GM21515 (cell line): ENCODE measurements around the gene TRPM8.
"Not testable (repeated sequence)": the region's sequence is repeated elsewhere in the genome, so short reads cannot be mapped to it uniquely, and the experiment has no call there.

Experiments
- ATAC-seq: cut with Tn5 transposase; IDR thresholded peaks from one replicate; pipeline ENCODE4 v1.9.1; 2021; ENCODE audit not compliant: unreplicated experiment

TRPM8 gene

DNA sequence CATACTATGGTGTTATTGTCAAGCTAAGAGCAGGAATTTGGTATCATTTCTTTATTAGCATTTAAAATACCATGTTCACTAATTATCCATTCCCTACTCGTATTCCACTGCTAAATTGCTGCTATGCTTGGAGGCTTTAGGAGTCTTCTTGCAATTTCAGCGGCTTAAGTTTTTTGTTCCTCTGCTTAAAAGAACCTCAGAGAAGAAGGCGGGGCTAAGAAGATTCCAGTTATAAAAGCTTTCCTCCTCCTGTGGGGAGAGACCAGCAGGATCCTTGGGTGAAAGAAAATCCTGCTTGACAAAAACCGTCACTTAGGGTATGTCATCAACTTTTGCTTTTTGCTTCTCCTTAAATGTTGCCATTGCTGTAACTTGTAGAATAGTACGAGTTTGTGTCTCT is at the start of gene TRPM8:
TSS of gene TRPM8 (plus strand) at position 258 of the 400 bp plus-strand sequence. CDS start 9,165 bp downstream, outside the sequence.
- no peak for ATAC-seq

DNA sequence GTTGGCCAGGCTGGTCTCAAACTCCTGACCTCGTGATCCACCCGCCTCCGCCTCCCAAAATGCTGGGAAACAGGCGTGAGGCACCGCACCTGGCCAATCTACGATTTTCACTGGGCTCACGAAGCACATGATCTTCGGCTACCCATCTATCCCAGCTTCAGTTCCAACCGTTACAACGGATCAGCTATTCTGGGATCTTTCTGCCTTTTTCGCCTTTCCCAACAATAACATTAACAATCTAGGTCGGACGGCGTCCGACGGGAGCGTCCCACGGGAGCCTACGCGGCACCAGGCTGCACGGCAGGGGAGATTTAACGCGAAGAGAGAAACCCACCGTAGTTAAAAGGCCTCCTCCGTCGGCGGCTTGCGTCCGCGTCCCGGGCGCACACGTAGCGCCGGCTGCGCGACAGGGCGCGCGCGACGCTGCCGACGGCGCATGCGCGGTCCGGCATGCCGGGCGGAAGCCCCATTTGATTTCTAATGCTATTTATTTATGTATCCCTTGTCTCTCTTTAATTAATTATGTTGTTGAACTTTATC is 49.1 kb upstream of the TRPM8 start, which contains the start of gene MSL3B:
TSS of gene MSL3B (minus strand) at position 394 of the 540 bp plus-strand sequence.
- ATAC-seq: no peak

DNA sequence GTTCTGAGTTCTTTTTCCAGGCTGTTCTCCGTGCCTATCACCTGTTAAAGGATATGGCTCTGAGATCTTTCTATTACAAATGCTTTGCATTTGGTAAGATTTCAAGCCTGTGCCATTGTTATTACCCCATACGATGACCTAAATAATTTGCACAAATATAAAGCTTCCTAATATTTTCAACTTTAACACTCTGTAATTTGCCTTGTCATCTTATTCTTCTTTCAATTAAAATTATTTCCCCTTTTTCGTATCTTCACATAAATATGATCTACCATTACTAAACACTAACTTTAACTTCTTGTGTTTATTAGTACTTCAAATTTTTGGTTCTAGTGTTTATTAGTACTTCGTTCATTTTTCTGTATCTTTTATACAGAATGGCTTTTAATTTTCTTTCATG is 45.7 kb upstream of the TRPM8 start:
- no peak for ATAC-seq

DNA sequence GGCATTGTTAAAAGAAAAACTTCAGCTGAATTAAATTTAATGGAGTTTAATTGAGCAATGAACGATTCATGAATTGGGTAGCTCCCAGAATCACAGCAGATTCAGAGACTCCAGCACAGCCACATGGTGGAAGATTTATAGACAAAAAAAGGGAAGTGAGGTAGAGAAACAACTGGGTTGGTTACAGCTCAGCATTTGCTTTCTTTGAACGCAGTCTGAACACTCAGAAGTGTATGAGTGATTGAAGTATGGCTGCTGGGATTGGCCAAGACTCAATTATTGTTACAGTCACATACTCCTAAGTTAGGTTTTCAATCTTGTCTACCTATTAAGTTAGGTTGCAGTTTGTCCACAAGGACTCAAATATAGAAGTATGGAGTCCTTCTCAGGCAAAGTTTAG is 45.0 kb upstream of the TRPM8 start:
- ATAC-seq: not testable (repeated sequence)

DNA sequence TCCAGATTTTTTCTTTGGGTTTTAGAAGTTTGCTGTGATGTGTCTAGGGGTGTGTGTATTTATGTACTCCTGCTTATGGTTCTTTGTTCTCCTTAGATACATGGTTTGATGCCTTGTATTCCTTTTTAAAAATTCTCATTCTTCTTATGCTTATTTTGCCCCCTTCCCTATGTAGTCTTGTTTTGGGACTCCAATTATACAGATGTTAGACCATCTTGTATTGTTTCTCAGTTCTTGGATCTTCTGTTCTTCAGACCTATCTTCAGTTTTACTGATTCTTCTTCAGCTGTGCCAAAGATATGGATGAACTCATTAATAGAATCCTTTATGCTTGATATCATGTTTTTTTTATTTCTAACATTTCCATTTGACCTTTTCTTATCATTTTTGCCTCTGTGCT is 34.8 kb upstream of the TRPM8 start:
- no peak for ATAC-seq

DNA sequence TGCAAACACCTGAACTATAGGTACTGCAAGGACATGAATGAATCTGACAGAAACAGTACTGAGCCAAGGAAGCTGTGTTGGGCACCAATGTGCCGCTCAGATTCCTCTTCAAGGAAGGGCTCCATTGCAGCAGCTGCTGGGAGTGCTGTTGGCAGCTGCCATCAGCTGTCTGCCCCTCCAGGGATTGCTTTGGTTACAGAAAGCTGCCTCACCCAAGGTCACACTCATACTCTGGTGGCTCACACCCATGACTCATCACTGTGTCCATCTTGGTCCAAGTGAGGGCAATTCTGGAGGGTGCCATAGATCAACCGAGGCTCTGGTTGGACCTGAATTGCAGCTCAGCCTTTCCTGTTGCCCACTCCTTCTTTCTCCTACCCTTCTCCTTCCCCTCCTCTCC is 24.4 kb upstream of the TRPM8 start:
- no peak for ATAC-seq

DNA sequence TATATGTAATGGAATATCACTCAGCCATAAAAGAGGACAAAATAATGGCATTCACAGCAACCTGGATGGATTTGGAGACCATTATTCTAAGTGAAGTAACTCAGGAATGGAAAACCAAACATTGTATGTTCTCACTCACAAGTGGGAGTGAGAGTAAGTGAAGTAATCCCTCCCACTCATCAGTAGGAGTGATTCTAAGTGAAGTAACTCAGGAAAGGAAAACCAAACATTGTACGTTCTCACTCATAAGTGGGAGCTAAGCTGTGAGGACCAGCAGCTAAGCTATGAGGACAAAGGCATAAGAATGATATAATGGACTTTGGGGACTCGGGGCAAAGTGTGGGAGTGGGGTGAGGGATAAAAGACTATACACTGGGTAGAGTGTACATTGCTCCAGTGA is 20.9 kb upstream of the TRPM8 start:
- ATAC-seq: not testable (repeated sequence)

DNA sequence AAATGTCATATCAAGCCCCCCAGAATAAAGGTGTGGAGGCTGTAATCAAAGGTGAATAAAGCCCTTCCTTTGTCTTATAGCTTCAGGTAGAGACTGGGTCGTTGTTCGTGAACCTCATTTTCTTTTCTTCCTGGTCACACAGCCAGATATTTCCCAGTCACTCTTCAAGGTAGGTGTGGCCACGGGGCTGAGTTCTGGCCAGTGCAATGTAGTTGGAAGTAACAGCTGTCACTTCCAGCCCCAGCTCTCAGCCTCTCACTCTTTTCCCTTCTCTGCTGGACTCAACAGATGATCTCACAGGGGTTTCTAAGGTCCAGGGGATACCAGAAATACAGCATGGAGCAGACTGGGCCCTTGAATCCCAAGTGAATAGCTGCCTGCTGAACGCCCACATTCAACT is 15.8 kb upstream of the TRPM8 start:
- ATAC-seq: no peak

DNA sequence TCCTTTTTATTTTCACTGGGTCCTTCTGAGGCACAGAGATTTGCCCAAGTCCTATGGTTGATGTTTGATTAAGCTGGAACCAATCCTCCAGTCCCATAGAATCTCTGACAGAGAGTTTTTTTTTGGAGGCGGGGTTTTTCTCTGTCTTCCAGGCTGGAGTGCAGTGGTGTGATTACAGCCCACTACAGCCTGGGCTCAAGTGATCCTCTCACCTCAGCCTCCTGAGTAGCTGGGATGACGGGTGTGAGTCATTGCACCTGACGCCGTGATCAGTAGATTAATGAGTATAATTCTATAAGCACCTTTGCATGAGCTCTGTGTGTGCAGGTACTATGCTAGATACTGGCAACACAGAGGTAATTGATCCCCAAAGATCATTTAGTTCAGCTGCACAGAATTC is 15.3 kb upstream of the TRPM8 start:
- ATAC-seq: no peak

DNA sequence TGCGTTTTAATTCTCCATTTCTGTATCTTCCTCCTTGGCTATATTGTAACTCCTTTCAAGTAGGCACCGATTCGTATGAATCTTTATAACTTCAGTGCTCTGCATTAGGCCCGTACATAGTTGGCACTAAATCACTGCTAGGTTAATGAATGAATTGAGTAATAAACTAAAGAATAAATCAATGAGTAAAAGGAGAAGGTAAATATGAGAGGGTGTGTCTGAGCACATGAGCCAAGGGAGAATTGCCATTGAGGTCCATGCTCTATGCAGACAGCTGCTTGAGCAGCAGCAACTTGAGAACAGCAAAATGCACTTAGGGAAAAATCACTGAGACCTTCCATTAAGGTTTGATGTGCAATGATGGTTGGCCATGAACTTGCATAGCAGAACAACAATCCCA is 11.2 kb upstream of the TRPM8 start:
- ATAC-seq: no peak

DNA sequence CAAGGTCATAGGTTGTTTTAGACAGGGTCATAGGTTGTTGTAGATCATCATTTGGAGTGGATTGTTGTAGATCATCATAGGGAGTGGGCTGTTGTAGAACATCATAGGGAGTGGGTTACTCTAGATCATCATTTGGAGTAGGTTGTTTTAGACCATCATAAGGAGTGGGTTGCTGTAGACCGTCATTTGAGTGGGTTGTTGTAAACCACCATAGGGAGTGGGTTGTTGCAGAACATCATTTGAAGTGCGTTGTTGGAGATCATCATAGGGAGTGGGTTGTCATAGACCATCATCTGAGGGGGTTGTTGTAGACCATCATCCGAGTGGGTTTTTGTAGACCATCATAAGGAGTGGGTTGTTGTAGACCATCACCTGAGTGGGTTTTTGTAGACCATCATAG is 9.5 kb upstream of the TRPM8 start:
- ATAC-seq: no peak

DNA sequence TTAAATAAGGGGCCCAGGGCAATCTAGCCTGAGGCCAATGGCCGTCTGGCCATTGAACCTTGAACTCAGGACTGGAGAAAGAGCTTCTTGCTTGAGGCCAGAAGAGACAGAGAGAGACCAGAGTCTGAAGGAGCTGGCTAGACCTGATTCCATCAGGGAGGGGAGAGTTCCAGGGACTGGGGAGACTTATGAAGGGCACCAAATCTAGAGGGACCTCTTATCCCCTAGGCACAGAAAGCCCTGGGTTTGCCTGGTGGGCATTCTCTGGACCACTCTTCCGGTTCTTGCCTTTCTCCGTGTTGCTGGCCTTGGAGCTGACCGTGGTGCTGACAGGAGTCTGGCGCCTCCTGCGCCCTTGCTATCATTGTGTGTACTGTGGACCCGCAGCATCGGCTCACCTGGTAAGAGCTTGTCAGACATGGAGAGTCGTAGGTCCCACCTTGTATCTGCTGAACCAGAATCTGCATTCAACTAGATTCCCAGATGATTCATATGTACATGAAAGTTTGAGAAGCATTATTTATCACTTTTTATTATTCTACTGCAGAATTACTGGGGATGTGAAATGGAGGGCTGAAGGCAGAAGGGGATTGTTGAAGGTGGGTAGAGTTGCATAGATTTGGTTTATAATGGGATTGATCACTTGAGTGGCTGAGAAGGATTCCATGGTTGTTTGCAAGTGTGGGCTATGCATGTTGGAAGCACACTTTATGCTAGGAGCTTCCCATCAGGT is 4.3 kb upstream of the TRPM8 start:
- ATAC-seq: no peak

DNA sequence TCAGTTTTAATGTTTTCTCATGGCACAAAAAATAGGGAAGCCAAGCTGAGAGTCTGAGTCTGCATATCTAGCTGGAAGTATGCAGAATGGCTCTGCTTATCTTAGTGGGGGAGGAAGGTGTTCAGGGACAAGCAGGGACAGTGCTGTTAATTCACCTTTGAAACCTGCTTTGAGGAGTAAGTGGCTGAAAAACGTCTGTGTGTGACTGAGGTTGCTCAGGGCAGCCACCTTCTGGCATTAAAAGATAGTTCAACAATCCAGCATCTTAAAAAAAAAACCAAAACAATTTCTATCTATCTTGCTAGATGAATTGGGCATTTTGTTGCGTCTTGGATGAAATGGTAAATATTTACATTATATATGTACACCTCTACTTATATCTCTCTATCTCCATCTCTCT is 2.0 kb upstream of the TRPM8 start:
- ATAC-seq: no peak

DNA sequence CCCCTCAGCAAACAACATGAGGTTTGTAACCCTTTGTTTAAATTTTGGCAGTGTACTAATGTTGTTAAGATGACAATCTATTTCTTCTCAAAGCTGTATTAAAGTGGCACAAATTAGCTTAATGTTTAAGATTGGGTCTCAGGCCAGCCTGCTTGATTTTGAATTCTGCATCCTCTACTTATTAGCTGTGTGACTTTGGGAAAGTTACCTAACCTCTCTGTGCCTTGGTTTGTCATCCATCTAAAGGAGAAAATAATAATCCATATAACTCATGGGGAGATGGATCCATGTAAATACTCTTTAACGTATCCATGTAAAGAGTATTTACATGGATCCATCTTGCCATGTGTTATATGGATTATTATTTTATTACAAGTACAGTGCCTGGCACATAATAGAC is 2.1 kb downstream of the TRPM8 start:
- no peak for ATAC-seq

DNA sequence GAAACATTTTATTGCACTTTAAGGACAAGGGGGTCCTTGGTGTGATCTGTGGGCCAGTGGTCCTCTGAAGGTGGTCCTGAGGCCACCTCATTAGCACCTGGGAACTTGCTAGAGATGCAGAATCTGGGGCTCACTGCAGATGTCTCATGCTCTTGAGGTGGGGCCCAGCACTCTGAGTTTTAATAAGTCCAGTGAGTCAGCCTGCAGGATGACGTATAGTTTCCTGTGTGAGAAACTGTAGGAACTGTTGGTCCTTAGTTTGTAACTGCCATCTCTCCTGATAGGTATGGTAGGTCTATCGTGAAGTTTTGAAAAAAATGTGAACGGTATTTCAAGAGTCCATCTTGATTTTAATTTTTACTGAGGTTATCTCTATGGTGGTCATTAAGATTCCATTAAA is 2.8 kb downstream of the TRPM8 start:
- ATAC-seq: no peak

DNA sequence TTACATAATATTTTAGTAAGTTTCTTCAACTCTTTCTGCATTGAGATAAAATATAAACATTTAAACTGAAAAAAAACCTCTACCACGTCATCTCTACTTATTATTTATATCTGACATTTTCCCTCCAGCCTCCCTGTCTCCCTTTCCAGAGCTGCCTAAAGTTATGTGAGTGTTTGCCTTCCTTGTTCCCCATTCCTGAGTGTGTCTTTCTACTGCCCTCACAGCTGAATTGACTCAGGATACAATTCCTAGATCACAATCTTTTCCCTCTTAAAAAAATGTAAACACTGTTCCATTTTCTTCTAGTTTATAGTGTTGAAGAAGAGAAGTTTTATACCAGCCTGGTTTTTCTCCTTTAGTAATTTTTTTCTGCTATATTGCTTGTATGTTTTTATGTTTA is 5.3 kb downstream of the TRPM8 start:
- no peak for ATAC-seq

DNA sequence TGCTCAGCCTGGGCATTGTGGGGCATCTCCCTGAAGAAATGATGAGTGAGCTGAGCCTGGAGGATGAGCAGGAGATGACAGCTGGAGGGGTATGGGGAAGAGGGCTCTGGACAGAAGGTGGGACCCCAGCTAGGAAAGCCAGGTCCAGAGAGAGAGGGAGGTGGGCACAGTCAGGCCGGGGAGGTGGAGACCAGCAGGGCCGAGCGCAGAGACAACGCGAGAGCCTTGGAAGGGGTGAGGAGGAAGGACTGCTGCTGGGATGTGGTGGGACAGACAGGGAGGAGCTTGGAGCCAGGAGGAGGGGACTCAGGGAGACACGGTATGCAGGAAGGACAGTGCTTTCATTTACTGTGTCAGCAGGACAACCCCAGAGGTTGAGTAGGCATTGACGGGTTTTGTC is 8.2 kb downstream of the TRPM8 start:
- no peak for ATAC-seq

DNA sequence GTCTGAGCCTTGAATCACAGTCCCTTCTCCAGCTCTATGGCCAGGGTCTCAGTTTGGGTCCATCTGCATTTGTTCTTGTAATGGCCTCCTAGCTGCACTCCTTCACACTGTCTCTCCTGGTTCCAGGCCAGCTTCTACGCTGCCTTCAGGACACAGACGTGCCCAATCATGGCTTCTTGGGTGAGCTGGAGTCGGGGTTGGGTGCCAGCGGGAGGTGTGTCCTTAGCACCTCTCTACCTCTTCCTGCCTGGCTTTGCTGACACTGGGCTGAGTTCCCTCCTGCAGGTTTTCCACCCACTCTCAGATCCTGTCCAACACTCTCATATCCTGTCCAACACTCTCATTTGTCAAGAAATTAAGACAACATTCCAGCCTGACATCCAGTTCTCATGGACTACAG is 9.6 kb downstream of the TRPM8 start:
- ATAC-seq: no peak

DNA sequence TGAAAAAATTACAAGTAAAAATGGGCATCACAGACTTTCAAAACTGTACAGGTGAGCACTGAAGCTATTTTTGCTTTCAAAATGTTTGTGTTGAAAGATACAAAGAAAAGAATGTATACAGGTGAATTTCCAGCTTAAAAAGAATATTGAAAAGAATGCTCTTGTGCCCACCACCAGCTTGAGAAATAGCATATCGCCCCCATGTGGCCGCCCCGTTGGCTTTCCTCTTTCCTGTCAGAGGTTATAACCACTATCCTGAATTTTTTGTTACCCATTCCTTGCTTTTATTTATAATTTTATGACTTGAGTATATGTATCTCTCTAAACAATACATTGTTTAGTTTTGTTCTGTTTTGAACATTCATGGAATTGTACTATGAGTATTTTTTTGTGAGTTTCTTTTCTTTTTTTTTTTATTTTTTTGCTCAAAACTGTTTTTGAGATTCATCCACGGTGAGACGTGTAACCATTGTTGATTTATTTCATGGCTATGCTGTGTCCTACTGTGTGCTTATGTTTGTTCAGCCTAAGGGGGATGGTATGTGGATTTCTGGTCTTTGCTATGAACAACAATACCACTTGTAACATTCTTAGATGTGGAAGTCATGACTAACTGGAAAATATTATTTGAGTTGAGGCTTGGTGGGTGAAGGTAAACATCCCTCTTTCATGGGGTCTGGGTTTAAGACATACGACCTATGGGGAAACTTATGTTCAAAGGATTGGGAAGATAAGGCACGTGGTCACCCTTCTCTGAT is 11.6 kb downstream of the TRPM8 start:
- ATAC-seq: no peak

DNA sequence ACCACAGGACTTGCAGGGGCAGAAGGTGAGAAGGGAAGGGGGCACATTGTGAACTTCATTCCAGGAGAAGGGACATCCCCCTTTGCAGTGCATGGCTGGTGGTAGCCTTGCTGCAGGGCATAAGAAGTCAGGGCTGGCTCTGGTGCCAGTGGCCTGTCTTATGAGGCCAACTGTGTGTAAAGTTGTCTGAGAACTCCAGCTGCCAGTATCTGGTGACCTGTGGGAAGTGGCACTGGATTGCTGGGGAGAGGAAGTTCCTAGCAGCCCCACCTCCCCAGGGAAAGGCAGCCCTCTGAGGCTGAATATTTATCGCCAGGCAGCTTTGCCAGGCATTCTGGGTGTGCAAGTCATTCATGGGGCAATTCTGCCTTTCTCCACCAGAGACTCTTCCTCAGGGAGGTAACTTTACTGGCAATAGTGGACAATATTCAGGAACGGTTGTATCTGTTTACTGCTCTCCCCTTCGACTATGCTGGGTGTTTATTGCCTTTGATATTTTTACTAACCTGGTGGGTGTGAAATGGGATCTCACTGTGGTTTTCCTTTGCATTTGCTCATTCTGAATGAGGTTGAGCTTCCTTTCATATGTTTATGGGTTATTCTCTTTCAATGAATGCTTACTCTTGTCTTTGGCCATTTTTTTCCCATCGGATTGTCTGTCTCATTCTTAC is 12.3 kb downstream of the TRPM8 start:
- ATAC-seq: no peak

DNA sequence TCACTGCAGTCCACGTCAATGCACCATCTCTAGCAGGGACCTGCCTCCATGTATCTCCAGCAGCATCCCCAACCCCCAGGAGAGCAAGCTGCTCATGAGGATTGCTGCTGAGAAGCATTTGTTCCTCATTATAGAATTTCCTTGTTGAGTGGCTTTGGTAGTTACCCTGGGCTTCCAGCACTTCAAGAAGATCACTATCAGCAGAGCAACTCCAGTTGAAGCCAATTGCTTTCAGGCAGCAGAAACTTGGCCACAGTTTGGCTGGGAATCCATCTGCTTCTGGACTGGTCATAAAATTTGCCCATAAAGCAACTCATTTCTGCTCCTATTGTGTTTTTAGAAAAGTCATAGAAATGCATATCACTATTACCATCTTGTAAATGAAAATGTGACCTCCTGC is 17.4 kb downstream of the TRPM8 start:
- no peak for ATAC-seq

DNA sequence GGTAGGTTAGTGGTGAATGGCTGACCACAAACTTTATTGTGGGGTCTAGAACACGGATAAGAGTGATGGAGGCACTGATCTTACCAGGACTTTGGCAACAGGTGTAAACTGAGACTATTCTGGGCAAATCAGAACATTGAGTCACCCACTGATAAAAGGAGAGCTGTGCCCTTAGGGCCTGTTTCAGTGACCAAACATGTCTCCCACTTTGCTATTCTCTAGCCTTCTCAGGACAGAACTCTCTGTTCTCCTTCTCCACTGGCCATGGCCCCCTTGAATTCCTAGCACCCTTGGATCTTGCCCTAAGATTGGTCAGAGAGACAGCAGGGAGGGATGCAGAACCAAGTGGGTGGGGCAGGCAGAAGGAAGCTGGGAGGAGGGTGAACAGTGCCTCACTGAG is 18.3 kb downstream of the TRPM8 start:
- no peak for ATAC-seq
